Liver (tissue), 3 donors: ENCODE data around the gene MVP.

Experiments
- ATF3 ChIP-seq: IDR thresholded peaks from 2 replicates; pipeline ENCODE4 v1.6.1; 2016; ENCODE audit warnings: antibody characterized with exemption
- CTCF ChIP-seq: fragments of 150-350 bp; IDR thresholded peaks from 2 replicates; pipeline ENCODE4 v1.5.1; 2017; ENCODE audit warnings: improper control_type of control experiment, low read depth, low read length; ENCODE audit not compliant: missing input control
- GABPA ChIP-seq, 2 donors: IDR thresholded peaks in 1 of 2; conservative IDR thresholded peaks in 1 of 2; 2 replicates each; pipeline ENCODE4 v1.6.1; 2016; ENCODE audit warnings: antibody characterized with exemption in 2 of 2, mild to moderate bottlenecking in 1 of 2, moderate library complexity in 1 of 2
- HNF4A ChIP-seq, 2 donors: conservative IDR thresholded peaks; 2 replicates each; pipeline ENCODE4 v1.6.1; 2016; ENCODE audit warnings: antibody characterized with exemption in 2 of 2, mild to moderate bottlenecking in 2 of 2
- JUND ChIP-seq, 2 donors: IDR thresholded peaks; 2 replicates each; pipeline ENCODE4 v1.6.1; 2016; ENCODE audit warnings: antibody characterized with exemption in 2 of 2
- MAX ChIP-seq: IDR thresholded peaks from 2 replicates; pipeline ENCODE4 v1.6.1; 2016; ENCODE audit warnings: antibody characterized with exemption
- NR2F2 ChIP-seq: IDR thresholded peaks from 2 replicates; pipeline ENCODE4 v1.6.1; 2016; ENCODE audit warnings: antibody characterized with exemption
- RAD21 ChIP-seq, 2 donors: IDR thresholded peaks; 2 replicates each; pipeline ENCODE4 v1.6.1; 2016; ENCODE audit warnings: antibody characterized with exemption in 2 of 2, mild to moderate bottlenecking in 2 of 2
- REST ChIP-seq: IDR thresholded peaks from 2 replicates; pipeline ENCODE4 v1.6.1; 2016; ENCODE audit warnings: antibody characterized with exemption, mild to moderate bottlenecking
- RXRA ChIP-seq, 2 donors: IDR thresholded peaks; 2 replicates each; pipeline ENCODE4 v1.6.1; 2017 to 2018; ENCODE audit warnings: antibody characterized with exemption in 2 of 2, mild to moderate bottlenecking in 1 of 2
- SP1 ChIP-seq: IDR thresholded peaks from 2 replicates; pipeline ENCODE4 v1.6.1; 2018; ENCODE audit warnings: antibody characterized with exemption, mild to moderate bottlenecking
- TAF1 ChIP-seq: conservative IDR thresholded peaks from 2 replicates; pipeline ENCODE4 v1.6.1; 2016; ENCODE audit warnings: antibody characterized with exemption, mild to moderate bottlenecking
- YY1 ChIP-seq: IDR thresholded peaks from 2 replicates; pipeline ENCODE4 v1.6.1; 2016; ENCODE audit warnings: antibody characterized with exemption, mild to moderate bottlenecking
- ZBTB33 ChIP-seq: IDR thresholded peaks from 2 replicates; pipeline ENCODE4 v1.6.1; 2016; ENCODE audit warnings: antibody characterized with exemption
- donor health status: healthy.
- donor health status: healthy.

- TF ChIP-seq CTCF = no peak
- no peak for TF ChIP-seq MAX
- TF ChIP-seq ZBTB33 = no peak
- TF ChIP-seq RAD21 (IDR thresholded peaks at IDR 0.05) = no peak
- no peak for TF ChIP-seq TAF1
- TF ChIP-seq JUND (IDR thresholded peaks at IDR 0.05) = no peak
- TF ChIP-seq YY1 = no peak
- no peak for TF ChIP-seq GABPA (IDR thresholded peaks at IDR 0.05 in 1 of 2, conservative IDR thresholded peaks at IDR 0.05 in 1 of 2)
- no peak for TF ChIP-seq NR2F2
- no peak for TF ChIP-seq SP1
- TF ChIP-seq ATF3 = no peak
- TF ChIP-seq RXRA (IDR thresholded peaks at IDR 0.05) = no peak
- TF ChIP-seq REST = no peak
- TF ChIP-seq HNF4A (conservative IDR thresholded peaks at IDR 0.05) = no peak
These were observed 22.6 kb downstream of the MVP start for GRCh38 chr16:29842732-29843346.
